CD14-positive monocyte (primary cell): ENCODE data around the gene PRSS27. TPM values are rescaled to one million over a fixed set of nuclear protein-coding genes. Genes with fewer than 3 reads are reported as not detected.

Experiments
- DNase-seq, 3 donors: peaks; one replicate each; pipeline ENCODE4 v3.0.0-alpha.2; 2011 to 2022
- H2AFZ ChIP-seq: 2 replicates; pipeline ENCODE4 v1.6.0; 2012; ENCODE audit warnings: mild to moderate bottlenecking, low read depth, low read length, inconsistent platforms; ENCODE audit not compliant: insufficient read depth, poor library complexity, severe bottlenecking
- H3K27ac ChIP-seq, 2 donors: 1 replicate in 1 of 2; 2 replicates in 1 of 2; pipeline ENCODE4 v1.5.1; 2012 to 2013; ENCODE audit warnings: low read length in 2 of 2, control low read depth in 1 of 2, inconsistent platforms in 1 of 2, low read depth in 1 of 2, mild to moderate bottlenecking in 1 of 2
- H3K27me3 ChIP-seq, 2 donors: one replicate each; pipeline versions ENCODE4 v1.6.0 to v1.6.1; 2011 to 2013; ENCODE audit warnings: low read length in 2 of 2; ENCODE audit not compliant: control insufficient read depth in 2 of 2, insufficient read depth in 2 of 2
- H3K36me3 ChIP-seq, 2 donors: replicated peaks in 1 of 2; 1 replicate in 1 of 2; 2 replicates in 1 of 2; pipeline versions ENCODE4 v1.5.1 to v1.6.1; 2012 to 2013; ENCODE audit warnings: low read length in 2 of 2, control low read depth in 1 of 2, inconsistent platforms in 1 of 2, mild to moderate bottlenecking in 1 of 2; ENCODE audit not compliant: insufficient read depth in 2 of 2, control insufficient read depth in 1 of 2
- H3K4me1 ChIP-seq, 2 donors: 1 replicate in 1 of 2; 2 replicates in 1 of 2; pipeline versions ENCODE4 v1.5.1 to v1.6.1; 2012 to 2013; ENCODE audit warnings: low read length in 2 of 2, control low read depth in 1 of 2, inconsistent platforms in 1 of 2, mild to moderate bottlenecking in 1 of 2, moderate library complexity in 1 of 2; ENCODE audit not compliant: insufficient read depth in 2 of 2, control insufficient read depth in 1 of 2
- H3K4me2 ChIP-seq: replicated peaks from 2 replicates; pipeline ENCODE3; 2012; ENCODE audit warnings: low read length, moderate library complexity, mild to moderate bottlenecking; ENCODE audit not compliant: poor library complexity, severe bottlenecking; ENCODE audit errors: extremely low read depth
- H3K4me3 ChIP-seq, 3 experiments: fragments of 200-600 bp in 1 of 3; sonication (generic) in 1 of 3; replicated peaks in 1 of 3; 1 replicate in 2 of 3; 2 replicates in 1 of 3; pipeline ENCODE4 v1.5.1; 2011 to 2013; ENCODE audit warnings: low read length in 3 of 3, mild to moderate bottlenecking in 3 of 3, control low read depth in 2 of 3, low read depth in 2 of 3, inconsistent platforms in 1 of 3, moderate library complexity in 1 of 3
- H3K79me2 ChIP-seq: 2 replicates; pipeline ENCODE4 v1.6.0; 2012; ENCODE audit warnings: mild to moderate bottlenecking, control low read depth, inconsistent platforms, low read length, moderate library complexity; ENCODE audit not compliant: insufficient read depth
- H3K9ac ChIP-seq: 2 replicates; pipeline ENCODE4 v1.6.0; 2017; ENCODE audit warnings: low read length, mild to moderate bottlenecking; ENCODE audit not compliant: insufficient read depth, poor library complexity, severe bottlenecking
- H3K9me3 ChIP-seq, 2 donors: replicated peaks in 1 of 2; 1 replicate in 1 of 2; 2 replicates in 1 of 2; pipeline versions ENCODE4 v1.5.1 to v1.6.1; 2012 to 2013; ENCODE audit warnings: low read length in 2 of 2, control low read depth in 1 of 2; ENCODE audit not compliant: control insufficient read depth in 1 of 2, insufficient read depth in 1 of 2
- H4K20me1 ChIP-seq: 2 replicates; pipeline ENCODE4 v1.6.0; 2012; ENCODE audit warnings: mild to moderate bottlenecking, low read length, control low read depth, moderate library complexity; ENCODE audit not compliant: insufficient read depth
- H3K27ac Mint-ChIP-seq, 7 donors: one replicate each; pipeline ENCODE4 v1.8.0; 2020; ENCODE audit warnings: mild to moderate bottlenecking in 7 of 7, mixed read lengths in 7 of 7, moderate library complexity in 6 of 7, inconsistent platforms in 2 of 7
- H3K27me3 Mint-ChIP-seq, 3 donors: one replicate each; pipeline ENCODE4 v1.8.0; 2021 to 2022; ENCODE audit warnings: low read depth in 3 of 3, mild to moderate bottlenecking in 3 of 3, mixed read lengths in 3 of 3, moderate library complexity in 3 of 3, inconsistent platforms in 1 of 3
- H3K36me3 Mint-ChIP-seq, 2 donors: one replicate each; pipeline ENCODE4 v1.8.0; 2020; ENCODE audit warnings: mixed read lengths in 2 of 2, inconsistent platforms in 1 of 2, mild to moderate bottlenecking in 1 of 2
- H3K4me1 Mint-ChIP-seq: one replicate; pipeline ENCODE4 v1.8.0; 2020; ENCODE audit warnings: mild to moderate bottlenecking, mixed read lengths
- H3K4me3 Mint-ChIP-seq, 2 donors: one replicate each; pipeline ENCODE4 v1.8.0; 2020; ENCODE audit warnings: mild to moderate bottlenecking in 2 of 2, mixed read lengths in 2 of 2, moderate library complexity in 1 of 2
- H3K9me3 Mint-ChIP-seq, 7 donors: one replicate each; pipeline ENCODE4 v1.8.0; 2020 to 2022; ENCODE audit warnings: mixed read lengths in 7 of 7, mild to moderate bottlenecking in 6 of 7, moderate library complexity in 6 of 7, inconsistent platforms in 2 of 7
- CTCF ChIP-seq: fragments of 200-600 bp; IDR thresholded peaks from one replicate; pipeline ENCODE4 v1.8.0; 2022; ENCODE audit warnings: antibody characterized with exemption, mild to moderate bottlenecking
- WGBS: methylation state at CpG from one replicate; pipeline ENCODE4 v1.1.5; 2013; ENCODE audit warnings: missing lambda C conversion rate; ENCODE audit not compliant: insufficient coverage; 5-methylcytosine and 5-hydroxymethylcytosine counted together
- intact Hi-C, 2 donors: fragments of 100-400 bp; cut with micrococcal nuclease; formaldehyde crosslinking; loops; one replicate each; pipeline versions ENCODE4 v1.15.0 to v1.15.1; 2023
- polyA plus RNA-seq, 3 donors: library from polyadenylated mRNA; depleted of rRNA in 1 of 3; unstranded in 2 of 3; stranded (reverse) in 1 of 3; fragments of 300-500 nt in 2 of 3; fragments of >200 nt in 1 of 3; fragmentation: Illumina TruSeq in 2 of 3; gene quantifications; 1 replicate in 2 of 3; 2 replicates in 1 of 3; pipeline ENCODE4 v1.2.3, GENCODE V29; 2012 to 2021

PRSS27 gene
- polyA plus RNA-seq, 3 donors, result 1.1 TPM; not detected in 2

- no peak overlapping the region for H3K4me2 ChIP-seq
- Mint-ChIP-seq H3K9me3 (peaks cover 0 to 4% (median 0%) of the 10 kb centered on the region in 7 donors), H3K27ac (no peak overlapping the region), H3K36me3 (peaks cover 0 to 2% of the 10 kb centered on the region in 2 donors), H3K27me3 (peaks cover 9 to 19% (median 19%) of the 10 kb centered on the region in 3 donors), H3K4me1 (no peaks in the 10 kb centered on the region), H3K4me3 (peak overlapping the region in 1 of 2 donors; percentile 62)
- H4K20me1 ChIP-seq, result peaks cover 26% of the 10 kb centered on the region
- no peak for DNase-seq
- no peak overlapping the region for H3K27ac ChIP-seq
- H3K9ac ChIP-seq, result no peak overlapping the region
- intact Hi-C loops, result no loop called here
- H3K79me2 ChIP-seq, result no peaks in the 10 kb centered on the region
- TF ChIP-seq CTCF, result no peak
- no peak overlapping the region for H2AFZ ChIP-seq
- H3K36me3 ChIP-seq, result peaks cover 0 to 4% of the 10 kb centered on the region in 2 donors
- H3K4me1 ChIP-seq, result peaks cover 4 to 7% of the 10 kb centered on the region in 2 donors
- no peak overlapping the region for H3K4me3 ChIP-seq
- H3K27me3 ChIP-seq, result peaks cover 0 to 2% of the 10 kb centered on the region in 2 donors
- WGBS, result 57% methylated on average over 9 of the region's 9 CpGs
- H3K9me3 ChIP-seq, result no peaks in the 10 kb centered on the region
Measured at GRCh38 chr16:2715064-2715463, 5.0 kb downstream of the PRSS27 start.

- no peak overlapping the region for H3K27ac ChIP-seq
- intact Hi-C loops, result no loop called here
- 86% methylated on average over 27 of the region's 28 CpGs for WGBS
Measured at GRCh38 chr16:2713985-2714774, 5.8 kb downstream of the PRSS27 start.

More at GRCh38 chr16:2713985-2714774, 5.8 kb downstream of the PRSS27 start:
- Histone ChIP-seq H3K4me1 (peaks cover 4 to 7% of the 10 kb centered on the region in 2 donors), H3K4me2 (no peak overlapping the region), H2AFZ (no peak overlapping the region), H3K4me3 (no peak overlapping the region), H3K36me3 (peaks cover 5 to 13% of the 10 kb centered on the region in 2 donors), H3K79me2 (no peaks in the 10 kb centered on the region), H3K9ac (no peak overlapping the region), H3K27me3 (peaks cover 0 to 2% of the 10 kb centered on the region in 2 donors), H3K9me3 (no peaks in the 10 kb centered on the region), H4K20me1 (peaks cover 35% of the 10 kb centered on the region)
- H3K36me3 Mint-ChIP-seq, result peaks cover 2 to 3% of the 10 kb centered on the region in 2 donors
- H3K27ac Mint-ChIP-seq, result no peak overlapping the region
- no peak for DNase-seq
- H3K9me3 Mint-ChIP-seq, result peaks cover 0 to 4% (median 0%) of the 10 kb centered on the region in 7 donors
- TF ChIP-seq CTCF, result no peak
- peaks cover 9 to 19% (median 19%) of the 10 kb centered on the region in 3 donors for H3K27me3 Mint-ChIP-seq
- H3K4me3 Mint-ChIP-seq, result peak overlapping the region in 1 of 2 donors; percentile 35
- H3K4me1 Mint-ChIP-seq, result no peaks in the 10 kb centered on the region
